GM19099 (cell line): ENCODE measurements around the gene STXBP5.

Source experiments
- POLR2A ChIP-seq: IDR thresholded peaks from 3 replicates; pipeline ENCODE4 v1.6.1; 2011; ENCODE audit warnings: low read depth; ENCODE audit not compliant: insufficient read length; ENCODE audit errors: extremely low read depth

Gene STXBP5

GRCh38 chr6:147322299-147323162 lies 118.3 kb downstream of the STXBP5 start:
- peak; percentile 46 for TF ChIP-seq POLR2A

- no peak for TF ChIP-seq POLR2A
These were observed 121.3 kb downstream of the STXBP5 start for GRCh38 chr6:147325557-147325956.

- no peak for TF ChIP-seq POLR2A
These were observed 127.2 kb downstream of the STXBP5 start for GRCh38 chr6:147331401-147331800.

GRCh38 chr6:147337921-147338320 lies 133.7 kb downstream of the STXBP5 start:
- TF ChIP-seq POLR2A, result no peak

- no peak for TF ChIP-seq POLR2A
These were observed 137.3 kb downstream of the STXBP5 start for GRCh38 chr6:147341486-147341885.

- TF ChIP-seq POLR2A, result no peak
These were observed 141.7 kb downstream of the STXBP5 start for GRCh38 chr6:147345902-147346301.

- no peak for TF ChIP-seq POLR2A
These were observed 143.1 kb downstream of the STXBP5 start for GRCh38 chr6:147347179-147347881.

GRCh38 chr6:147347882-147348575 lies 143.8 kb downstream of the STXBP5 start:
- TF ChIP-seq POLR2A, result no peak

- no peak for TF ChIP-seq POLR2A
These were observed 157.2 kb downstream of the STXBP5 start for GRCh38 chr6:147361311-147361981.

- no peak for TF ChIP-seq POLR2A
These were observed 162.1 kb downstream of the STXBP5 start for GRCh38 chr6:147366290-147366689.

GRCh38 chr6:147371325-147371724 lies 167.1 kb downstream of the STXBP5 start:
- no peak for TF ChIP-seq POLR2A

GRCh38 chr6:147372806-147373205 lies 168.6 kb downstream of the STXBP5 start:
- TF ChIP-seq POLR2A, result no peak

GRCh38 chr6:147378819-147379218 lies 174.6 kb downstream of the STXBP5 start:
- TF ChIP-seq POLR2A, result no peak

GRCh38 chr6:147381712-147382111 lies 177.5 kb downstream of the STXBP5 start:
- TF ChIP-seq POLR2A, result no peak
